GM12875 (cell line): ENCODE data around the gene DSCAM.

Experiments used
- H3K4me3 ChIP-seq: one replicate; pipeline ENCODE4 v1.5.1; 2011; ENCODE audit warnings: low read depth, low read length, control low read depth
- CTCF ChIP-seq: IDR thresholded peaks from 2 replicates; pipeline ENCODE4 v1.5.1; 2011; ENCODE audit warnings: low read depth, mild to moderate bottlenecking, control low read depth, inconsistent platforms, low read length, moderate library complexity, borderline replicate concordance; ENCODE audit not compliant: insufficient read depth

The DSCAM gene

GRCh38 chr21:40635391-40635790 lies 211.6 kb downstream of the DSCAM start:
- TF ChIP-seq CTCF: no peak
- no peak overlapping the region for H3K4me3 ChIP-seq

- H3K4me3 ChIP-seq: no peak overlapping the region
- TF ChIP-seq CTCF: no peak
Observed at GRCh38 chr21:40634141-40634540, 212.8 kb downstream of the DSCAM start.

- no peak for TF ChIP-seq CTCF
- H3K4me3 ChIP-seq: no peak overlapping the region
Observed at GRCh38 chr21:40633048-40633447, 213.9 kb downstream of the DSCAM start.

GRCh38 chr21:40631211-40631610 lies 215.7 kb downstream of the DSCAM start:
- TF ChIP-seq CTCF: no peak
- no peak overlapping the region for H3K4me3 ChIP-seq

GRCh38 chr21:40625991-40626390 lies 221.0 kb downstream of the DSCAM start:
- H3K4me3 ChIP-seq: no peak overlapping the region
- no peak for TF ChIP-seq CTCF

GRCh38 chr21:40623528-40623927 lies 223.4 kb downstream of the DSCAM start:
- H3K4me3 ChIP-seq: no peak overlapping the region
- TF ChIP-seq CTCF: no peak

- TF ChIP-seq CTCF: no peak
- H3K4me3 ChIP-seq: no peak overlapping the region
Observed at GRCh38 chr21:40622531-40622930, 224.4 kb downstream of the DSCAM start.
